HepG2 (cell line): ENCODE data around the gene ATP6V0E1. TPM values are rescaled to one million over a fixed set of nuclear protein-coding genes. Genes with fewer than 3 reads are reported as not detected.

Experiments
- ATAC-seq: fragments of 200-7000 bp; cut with Tn5 transposase; 3 replicates; pipeline ENCODE4 v1.9.1; 2020; ENCODE audit warnings: mild to moderate bottlenecking, moderate library complexity
- BruUV-seq: library from RNA; stranded (reverse); fragments of 400-500 nt; replicated peaks from 2 replicates; lab custom pipeline; 2021; lab: Mats Ljungman, UMichigan
- CTCF ChIA-PET: fragments of 300-600 bp; formaldehyde crosslinking; extraction: SDS; loops from one replicate; lab custom pipeline; 2021; ENCODE audit warnings: low total read pairs, inconsistent platforms, low intra/inter-chr PET ratio; lab: Yijun Ruan, JAX
- POLR2A ChIA-PET: fragments of 350-600 bp; sonication (Branson Sonifier 250); formaldehyde crosslinking; loops from one replicate; lab custom pipeline; 2020; ENCODE audit warnings: antibody characterized with exemption, inconsistent platforms; lab: Yijun Ruan, JAX
- DNase-seq: peaks from one replicate; pipeline ENCODE4 v3.0.0-alpha.2; 2015; ENCODE audit warnings: low spot score
- FAIRE-seq: peaks from 3 replicates; lab custom pipeline; 2011; peaks lifted over from hg19 to GRCh38; lab: Jason Lieb, UNC
- H2AFZ ChIP-seq: one replicate; pipeline ENCODE4 v1.6.1; 2011; ENCODE audit warnings: low read length, inconsistent platforms
- H3K27ac ChIP-seq: fragments of 300-600 bp; 3 replicates; pipeline ENCODE4 v1.8.0; 2011; ENCODE audit warnings: mixed run types, mild to moderate bottlenecking, mixed read lengths, low read length, inconsistent platforms; ENCODE audit not compliant: insufficient read depth; ENCODE audit errors: extremely low read length
- H3K27me3 ChIP-seq, 2 experiments: fragments of 200-600 bp in 1 of 2; 2 replicates in 1 of 2; 3 replicates in 1 of 2; pipeline versions ENCODE4 v1.6.0 to v1.8.0; 2011; ENCODE audit warnings: low read length in 2 of 2, mild to moderate bottlenecking in 2 of 2, moderate library complexity in 2 of 2, inconsistent platforms in 1 of 2; ENCODE audit not compliant: insufficient read depth in 2 of 2, control insufficient read depth in 1 of 2
- H3K36me3 ChIP-seq, 2 experiments: fragments of 200-600 bp in 1 of 2; replicated peaks in 1 of 2; 2 replicates in 1 of 2; 3 replicates in 1 of 2; pipeline versions ENCODE4 v1.5.1 to v1.8.0; 2011; ENCODE audit warnings: low read length in 2 of 2, inconsistent platforms in 1 of 2; ENCODE audit not compliant: insufficient read depth in 2 of 2, control insufficient read depth in 1 of 2
- H3K4me1 ChIP-seq: 2 replicates; pipeline ENCODE4 v1.5.1; 2012; ENCODE audit warnings: low read length, inconsistent platforms; ENCODE audit not compliant: insufficient read depth
- H3K4me2 ChIP-seq: 2 replicates; pipeline ENCODE4 v1.6.0; 2011; ENCODE audit warnings: low read depth, low read length, inconsistent platforms
- H3K4me3 ChIP-seq, 3 experiments: fragments of 200-600 bp in 1 of 3; sonication (generic), shearing (Covaris generic) in 1 of 3; replicated peaks in 1 of 3; 2 replicates each; pipeline ENCODE4 v1.5.1; 2011 to 2016; ENCODE audit warnings: low read length in 3 of 3, inconsistent platforms in 2 of 3, low read depth in 2 of 3, mild to moderate bottlenecking in 2 of 3, control low read depth in 1 of 3, mixed read lengths in 1 of 3; ENCODE audit not compliant: insufficient read depth in 1 of 3
- H3K79me2 ChIP-seq: one replicate; pipeline ENCODE4 v1.6.1; 2011; ENCODE audit warnings: low read length, inconsistent platforms; ENCODE audit not compliant: insufficient read depth
- H3K9ac ChIP-seq: 2 replicates; pipeline ENCODE4 v1.6.0; 2011; ENCODE audit warnings: mild to moderate bottlenecking, low read depth, low read length, inconsistent platforms; ENCODE audit not compliant: insufficient read depth
- H3K9me3 ChIP-seq: 2 replicates; pipeline ENCODE4 v1.5.1; 2012; ENCODE audit warnings: mild to moderate bottlenecking, low read length
- H4K20me1 ChIP-seq: 2 replicates; pipeline ENCODE4 v1.6.0; 2011; ENCODE audit warnings: inconsistent platforms, mild to moderate bottlenecking, low read length, moderate library complexity; ENCODE audit not compliant: insufficient read depth
- EED ChIP-seq: sonication (generic); formaldehyde crosslinking; IDR thresholded peaks from 2 replicates; pipeline ENCODE4 v1.5.0; 2020; ENCODE audit warnings: mild to moderate bottlenecking, missing genetic modification reagents
- GATA4 ChIP-seq: sonication (generic); IDR thresholded peaks from 2 replicates; pipeline ENCODE4 v1.6.1; 2016; ENCODE audit warnings: antibody characterized with exemption, low read depth, borderline replicate concordance
- HDAC6 ChIP-seq: fragments of 200-600 bp; sonication (generic); IDR thresholded peaks from 2 replicates; pipeline ENCODE4 v1.7.0; 2017; ENCODE audit warnings: mild to moderate bottlenecking, antibody characterized with exemption, low read length, low read depth
- SPEN ChIP-seq: sonication (generic); formaldehyde crosslinking; IDR thresholded peaks from 2 replicates; pipeline ENCODE4 v1.5.1; 2020; ENCODE audit warnings: low read depth, mild to moderate bottlenecking, missing genetic modification reagents
- TEAD2 ChIP-seq: sonication (generic); formaldehyde crosslinking; IDR thresholded peaks from 2 replicates; pipeline ENCODE4 v1.9.0; 2021; ENCODE audit warnings: missing genetic modification reagents
- ZMAT5 ChIP-seq: sonication (generic); formaldehyde crosslinking; IDR thresholded peaks from 2 replicates; pipeline ENCODE4 v1.5.0; 2020; ENCODE audit warnings: mild to moderate bottlenecking, low read depth, missing genetic modification reagents, borderline replicate concordance
- ZNF780A ChIP-seq: sonication (generic); formaldehyde crosslinking; IDR thresholded peaks from 2 replicates; pipeline ENCODE4 v1.8.0; 2022; ENCODE audit warnings: mild to moderate bottlenecking, missing genetic modification reagents, moderate library complexity
- WGBS: methylation state at CpG from one replicate; pipeline ENCODE4 v1.1.6; 2017; ENCODE audit warnings: low lambda C conversion rate; 5-methylcytosine and 5-hydroxymethylcytosine counted together
- in situ Hi-C: cut with HindIII; loops from 2 replicates; pipeline ENCODE4 v1.10.0; 2017; ENCODE audit warnings: low pct_unique_long_range_greater_than_20kb; ENCODE audit not compliant: extremely low pct_ligation_motif_present
- intact Hi-C: fragments of 100-400 bp; cut with micrococcal nuclease; formaldehyde crosslinking; loops from one replicate; pipeline ENCODE4 v1.10.0; 2022; ENCODE audit not compliant: unreplicated experiment
- polyA plus RNA-seq, 8 experiments: library from polyadenylated mRNA; depleted of rRNA in 3 of 8; stranded (reverse) in 7 of 8; unstranded in 1 of 8; fragments of >200 nt; fragmentation: Illumina TruSeq in 4 of 8; extraction: Trizol in 4 of 8; gene quantifications; 2 replicates each; pipeline versions ENCODE4 v1.2.1 to v1.2.3, GENCODE V29; 2011 to 2016; ENCODE audit warnings: low read depth in 4 of 8, missing spikeins in 1 of 8, mixed read lengths in 1 of 8; ENCODE audit not compliant: insufficient read depth in 1 of 8
- total RNA-seq, 5 experiments: library from RNA; depleted of rRNA; stranded (reverse); fragments of >200 nt; fragmentation: Illumina TruSeq; extraction: Trizol; gene quantifications; 2 replicates each; pipeline ENCODE4 v1.2.3, GENCODE V29; 2016; ENCODE audit warnings: low read depth in 1 of 5

Gene ATP6V0E1
- total and polyA plus RNA-seq, 2 of the 13 experiments (the other 11 are each of a cell fraction or from before 2014, with no cell fraction given), result 143 to 215 TPM

- peaks cover 26% of the 10 kb centered on the region for H3K4me1 ChIP-seq
- in situ Hi-C loops, result loop anchor here (5.0 to 25.0 kb wide), 4 partner anchors 75 to 580 kb away; partner anchors contain the start of genes BNIP1 and CREBRF
- no peak overlapping the region for H3K27ac ChIP-seq
- FAIRE-seq, result no peak
- intact Hi-C loops, result loop anchor here (2.0 to 5.0 kb wide), 3 partner anchors 35 to 220 kb away; partner anchors contain the start of gene CREBRF
- CTCF ChIA-PET, result no interaction called here
- H3K4me2 ChIP-seq, result no peak overlapping the region
- TF ChIP-seq SPEN (CRISPR knock-in tag) (no peak), GATA4 (no peak), TEAD2 (CRISPR knock-in tag) (no peak), EED (CRISPR knock-in tag) (no peak), HDAC6 (no peak), ZMAT5 (CRISPR knock-in tag) (no peak), ZNF780A (CRISPR knock-in tag) (no peak)
- TF ChIP-seq, all 625 proteins: peak for 0
- WGBS, result 81% methylated on average over 7 of the region's 7 CpGs
- H3K27me3 ChIP-seq, result no peaks in the 10 kb centered on the region
- H3K4me3 ChIP-seq, result no peak overlapping the region
- ATAC-seq (no peak), DNase-seq (no peak)
- H2AFZ ChIP-seq, result no peak overlapping the region
- H3K36me3 ChIP-seq, result peaks cover 0 to 4% of the 10 kb centered on the region in 2 experiments; a peak in 3 of 5 replicates
- no TSS peak for BruUV-seq
- no peaks in the 10 kb centered on the region for H3K9me3 ChIP-seq
- H4K20me1 ChIP-seq, result no peaks in the 10 kb centered on the region; the same call in 1 of the 2 replicates
- H3K9ac ChIP-seq, result no peak overlapping the region
- POLR2A ChIA-PET, result no interaction called here
- H3K79me2 ChIP-seq, result peaks cover 26% of the 10 kb centered on the region
These were observed 1.6 kb upstream of the ATP6V0E1 start for GRCh38 chr5:172981931-172982330.
